Activated CD4-positive, alpha-beta T cell treated with anti-CD3 and anti-CD28 coated beads for 36 hours (primary cell): Measurements from ENCODE around the gene CISTR. TPM values are rescaled to one million over a fixed set of nuclear protein-coding genes. Genes with fewer than 3 reads are reported as not detected.

ENCODE experiments used
- ATAC-seq: fragments of 200-7000 bp; cut with Tn5 transposase; one replicate; pipeline ENCODE4 v1.10.0; 2021; ENCODE audit warnings: mild to moderate bottlenecking, moderate library complexity
- CTCF ChIA-PET: fragments of 350-600 bp; sonication (Branson Sonifier 250); formaldehyde crosslinking; loops from one replicate; lab custom pipeline; 2021; ENCODE audit warnings: antibody characterized with exemption; lab: Charles Lee
- POLR2A ChIA-PET: fragments of 350-600 bp; sonication (Branson Sonifier 250); formaldehyde crosslinking; loops from one replicate; lab custom pipeline; 2021; ENCODE audit warnings: antibody characterized with exemption, inconsistent platforms; lab: Charles Lee
- DNase-seq: peaks from one replicate; pipeline ENCODE4 v3.0.0-alpha.2; 2020
- H3K27ac Mint-ChIP-seq: one replicate; pipeline ENCODE4 v1.8.0; 2021; ENCODE audit warnings: mixed read lengths
- H3K27me3 Mint-ChIP-seq: one replicate; pipeline ENCODE4 v1.8.0; 2021; ENCODE audit warnings: mixed read lengths
- H3K36me3 Mint-ChIP-seq: one replicate; pipeline ENCODE4 v1.8.0; 2021; ENCODE audit warnings: low read depth, mixed read lengths
- H3K4me1 Mint-ChIP-seq: one replicate; pipeline ENCODE4 v1.8.0; 2021; ENCODE audit warnings: mixed read lengths
- H3K4me3 Mint-ChIP-seq: one replicate; pipeline ENCODE4 v1.8.0; 2021; ENCODE audit warnings: mild to moderate bottlenecking, moderate library complexity, mixed read lengths
- H3K9me3 Mint-ChIP-seq: one replicate; pipeline ENCODE4 v1.8.0; 2021; ENCODE audit warnings: low read depth, mixed read lengths
- intact Hi-C, 2 experiments: fragments of 100-400 bp; cut with DNase I in 1 of 2; cut with micrococcal nuclease in 1 of 2; formaldehyde crosslinking; loops; one replicate each; pipeline versions ENCODE4 v1.14.2 to v1.15.1; 2022 to 2024; cut with DNase I, micrococcal nuclease
- total RNA-seq, 2 experiments: library from RNA; stranded (reverse); gene quantifications; one replicate each; pipeline ENCODE4 v1.2.3, GENCODE V29; 2021

CISTR gene
- total RNA-seq, 2 experiments from 2014 or later: not detected

- Mint-ChIP-seq H3K9me3 (no peaks in the 10 kb centered on the region), H3K36me3 (no peaks in the 10 kb centered on the region), H3K4me1 (peaks cover 14% of the 10 kb centered on the region), H3K27me3 (peaks cover 65% of the 10 kb centered on the region), H3K27ac (no peak overlapping the region), H3K4me3 (no peak overlapping the region)
- intact Hi-C loops: no loop called here
- CTCF ChIA-PET: interaction anchor here (0.6 to 4.4 kb wide), 11 partner anchors 25 to 355 kb away, joined by 3 to 99 read pairs (median 3); partner anchors contain the start of gene ATP5MC2
- DNase-seq: no peak
- POLR2A ChIA-PET: interaction anchor here (1.0 kb wide), 1 partner anchor 45 kb away, joined by 3 read pairs; no protein-coding TSS in a partner anchor
- no peak for ATAC-seq
Measured at GRCh38 chr12:53700567-53700966, 51.2 kb downstream of the CISTR start.

- ChIA-PET CTCF (interaction anchor here (1.0 to 4.4 kb wide), 9 partner anchors 24 to 98 kb away, joined by 3 to 99 read pairs (median 3); partner anchors contain the start of gene ATP5MC2), POLR2A (no interaction called here)
- ATAC-seq: no peak
- Mint-ChIP-seq H3K4me1 (peaks cover 21% of the 10 kb centered on the region), H3K4me3 (no peak overlapping the region), H3K27ac (no peak overlapping the region), H3K27me3 (peaks cover 72% of the 10 kb centered on the region), H3K36me3 (no peaks in the 10 kb centered on the region), H3K9me3 (no peaks in the 10 kb centered on the region)
- intact Hi-C loops: no loop called here
- DNase-seq: no peak
Measured at GRCh38 chr12:53699678-53700025, 52.1 kb downstream of the CISTR start.

GRCh38 chr12:53698948-53699677 lies 52.7 kb downstream of the CISTR start:
- peaks cover 75% of the 10 kb centered on the region for H3K27me3 Mint-ChIP-seq
- POLR2A ChIA-PET: no interaction called here
- no peak overlapping the region for H3K4me3 Mint-ChIP-seq
- intact Hi-C loops: no loop called here
- H3K9me3 Mint-ChIP-seq: no peaks in the 10 kb centered on the region
- no peak for DNase-seq
- H3K36me3 Mint-ChIP-seq: no peaks in the 10 kb centered on the region
- no peak overlapping the region for H3K27ac Mint-ChIP-seq
- peaks cover 27% of the 10 kb centered on the region for H3K4me1 Mint-ChIP-seq
- CTCF ChIA-PET: interaction anchor here (0.7 to 4.4 kb wide), 7 partner anchors 23 to 97 kb away, joined by 3 to 99 read pairs (median 4); partner anchors contain the start of gene ATP5MC2
- no peak for ATAC-seq

GRCh38 chr12:53696655-53697331 lies 55.0 kb downstream of the CISTR start:
- ChIA-PET CTCF (interaction anchor here (0.7 to 4.4 kb wide), 3 partner anchors 11 to 49 kb away, joined by 3 to 99 read pairs (median 3); no protein-coding TSS in a partner anchor), POLR2A (no interaction called here)
- no peak for ATAC-seq
- intact Hi-C loops: no loop called here
- Mint-ChIP-seq H3K27me3 (peaks cover 70% of the 10 kb centered on the region), H3K4me1 (peaks cover 27% of the 10 kb centered on the region), H3K27ac (no peak overlapping the region), H3K36me3 (no peaks in the 10 kb centered on the region), H3K4me3 (no peak overlapping the region), H3K9me3 (no peaks in the 10 kb centered on the region)
- no peak for DNase-seq

Other genes with a start within 250 kb of the CISTR start
- not detected for gene NPFF, start 244.5 kb downstream of the CISTR start, total RNA-seq
- 10 to 100 TPM; 23.0 to 28.1 TPM for gene ATF7, start 125.6 kb downstream of the CISTR start, total RNA-seq
- 100 to 1,000 TPM; 356 to 415 TPM for gene ATP5MC2, start 75.9 kb downstream of the CISTR start, total RNA-seq
- gene CALCOCO1, start 24.5 kb downstream of the CISTR start, total RNA-seq: 10 to 100 TPM; 17.1 to 20.4 TPM
- not detected for gene HOXC13, start 186.9 kb upstream of the CISTR start, total RNA-seq
- not detected for gene HOXC12, start 202.9 kb upstream of the CISTR start, total RNA-seq
- gene HOXC11, start 221.1 kb upstream of the CISTR start, total RNA-seq: not detected
- not detected for gene HOTAIR, start 223.0 kb upstream of the CISTR start, total RNA-seq
- gene HOXC10, start 233.2 kb upstream of the CISTR start, total RNA-seq: not detected
- not detected for gene HOXC9, start 248.2 kb upstream of the CISTR start, total RNA-seq